Measurements from ENCODE around the gene DENND5A.
"Not testable (repeated sequence)": the region's sequence is repeated elsewhere in the genome, so short reads cannot be mapped to it uniquely, and the experiment has no call there.

Gene DENND5A

DNA sequence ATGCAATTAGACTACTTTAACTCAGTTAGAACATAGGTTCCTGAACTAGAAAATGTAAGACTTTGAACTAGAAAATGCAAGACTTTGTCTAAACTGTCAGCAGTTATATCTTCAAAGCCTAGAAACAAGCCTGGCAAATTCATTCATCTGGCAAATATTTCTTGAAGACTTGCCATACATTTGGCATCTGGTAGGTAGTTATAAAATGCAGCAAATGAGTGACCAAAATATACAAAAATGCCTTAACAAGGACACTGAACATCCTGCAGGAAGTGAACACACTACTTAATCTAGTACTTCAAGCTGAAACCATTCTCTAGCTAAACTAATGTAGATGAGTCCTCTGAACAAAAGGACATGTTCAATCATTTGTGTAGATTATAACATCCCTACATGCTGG lies 89.0 kb downstream of the DENND5A start:
- DNase-seq (ENCODE audit: low read depth): no peak

DNA sequence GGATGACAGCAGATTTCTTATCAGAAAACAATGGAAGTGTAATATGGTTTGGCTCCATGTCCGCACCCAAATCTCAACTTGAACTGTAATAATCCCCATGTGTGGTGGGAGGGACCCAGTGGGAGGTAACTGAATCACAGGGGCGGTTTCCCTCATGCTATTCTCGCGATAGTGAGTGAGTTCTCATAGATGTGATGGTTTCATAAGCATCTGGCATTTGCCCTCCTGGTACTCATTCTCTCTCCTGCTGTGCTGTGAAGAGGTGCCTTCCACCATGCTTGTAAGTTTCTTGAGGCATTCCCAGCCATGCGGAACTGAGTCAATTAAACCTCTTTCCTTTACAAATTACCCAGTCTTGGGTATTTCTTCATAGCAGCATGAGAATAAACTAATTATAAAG lies 92.8 kb downstream of the DENND5A start:
- no peak for DNase-seq (ENCODE audit: low read depth)

DNA sequence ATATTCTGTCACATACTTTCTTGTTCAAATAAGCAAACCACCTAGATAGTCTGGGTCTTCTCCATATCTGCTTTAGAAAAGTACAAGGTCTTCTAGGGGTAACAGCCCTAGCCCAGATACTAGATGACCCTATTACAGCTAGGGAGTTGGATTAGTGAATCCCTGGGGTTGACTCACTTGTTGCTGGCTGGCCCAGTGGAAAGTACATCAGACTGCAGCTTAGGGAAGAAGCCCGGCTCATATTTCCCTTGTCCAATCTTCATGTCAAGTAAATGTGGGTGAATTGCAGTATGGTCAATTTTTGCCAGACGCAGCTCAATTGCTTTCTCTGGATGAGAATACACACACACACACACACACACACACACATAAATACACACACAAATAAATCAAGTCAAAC lies 94.7 kb downstream of the DENND5A start:
- no peak for DNase-seq (ENCODE audit: low read depth)

DNA sequence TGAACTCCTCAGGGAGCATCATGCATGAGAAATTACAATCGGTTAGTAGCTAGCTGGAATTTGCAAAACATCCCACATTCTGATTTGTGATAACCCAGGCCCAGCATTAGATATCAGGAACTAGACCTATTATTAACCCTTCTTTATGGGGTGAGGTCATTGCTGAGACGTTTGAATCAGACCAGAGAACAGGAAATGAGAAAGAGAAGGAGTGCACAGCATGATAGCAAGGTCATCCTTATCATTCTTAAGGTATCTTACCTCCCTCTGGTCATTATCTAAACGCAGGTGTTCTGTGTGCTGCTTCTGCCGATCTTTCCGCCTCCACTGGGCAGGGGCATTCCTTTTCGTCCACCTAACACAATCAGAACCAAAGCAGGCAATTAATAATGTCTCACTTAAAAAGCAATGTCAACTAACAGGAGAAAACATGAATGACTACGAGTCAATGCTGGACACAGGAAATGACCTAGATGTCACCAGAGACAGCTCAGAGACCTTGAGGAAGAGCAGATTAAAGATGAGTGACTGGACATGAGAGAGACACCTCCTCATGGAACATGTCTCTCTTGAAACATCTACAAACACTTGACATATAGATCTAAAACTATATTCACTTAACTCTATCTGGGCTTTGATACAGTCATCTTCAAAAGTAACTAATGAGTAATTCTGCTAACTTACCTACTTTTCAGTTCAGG lies 95.4 kb downstream of the DENND5A start:
- DNase-seq (ENCODE audit: low read depth): no peak

- DNase-seq (ENCODE audit: low read depth): not testable (repeated sequence)
Observed at GRCh38 chr11:9161991-9162390, 103.2 kb downstream of the DENND5A start.

DNA sequence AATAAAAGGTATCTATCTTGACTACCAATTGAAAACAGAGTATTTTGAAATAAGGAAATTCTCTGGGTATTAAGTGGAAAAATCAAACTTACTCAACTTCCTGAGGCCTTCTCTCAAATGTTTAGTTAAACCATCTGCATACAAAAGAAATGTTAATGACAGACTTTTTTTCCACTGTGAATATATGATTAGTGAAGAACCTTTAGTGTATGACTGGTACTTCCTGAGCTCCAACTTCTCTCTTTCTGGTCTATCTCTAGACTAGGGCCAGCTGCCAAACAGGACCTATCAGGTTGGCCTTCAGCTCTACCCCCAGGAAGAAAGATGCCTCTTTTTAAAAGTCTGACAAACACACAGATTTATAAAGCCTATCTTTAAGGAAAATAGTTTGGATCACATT lies 105.0 kb downstream of the DENND5A start:
- DNase-seq (ENCODE audit: low read depth): no peak

- DNase-seq (ENCODE audit: low read depth): no peak
Observed at GRCh38 chr11:9158898-9159391, 106.2 kb downstream of the DENND5A start.

DNA sequence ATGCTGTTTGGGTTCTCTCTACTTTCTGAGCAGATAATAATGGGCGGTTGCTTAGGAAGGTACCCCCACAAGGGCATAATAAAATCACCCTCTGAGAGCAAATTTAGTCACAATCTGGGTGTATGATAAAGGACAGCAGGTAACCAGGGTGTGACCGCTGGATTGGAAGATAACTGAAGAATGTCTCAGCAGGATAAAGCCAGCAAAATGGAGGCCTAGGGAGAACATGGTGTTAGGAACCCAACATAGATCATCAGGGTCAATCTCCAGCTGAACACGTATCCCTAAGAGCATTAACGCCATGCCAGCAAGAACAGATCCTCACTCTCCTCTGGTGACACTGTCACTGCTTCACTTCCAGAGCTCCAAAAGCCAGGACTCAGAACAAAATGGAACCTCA lies 109.2 kb downstream of the DENND5A start:
- DNase-seq (ENCODE audit: low read depth): no peak

GRCh38 chr11:9153651-9154050 lies 111.5 kb downstream of the DENND5A start:
- DNase-seq (ENCODE audit: low read depth): no peak

DNA sequence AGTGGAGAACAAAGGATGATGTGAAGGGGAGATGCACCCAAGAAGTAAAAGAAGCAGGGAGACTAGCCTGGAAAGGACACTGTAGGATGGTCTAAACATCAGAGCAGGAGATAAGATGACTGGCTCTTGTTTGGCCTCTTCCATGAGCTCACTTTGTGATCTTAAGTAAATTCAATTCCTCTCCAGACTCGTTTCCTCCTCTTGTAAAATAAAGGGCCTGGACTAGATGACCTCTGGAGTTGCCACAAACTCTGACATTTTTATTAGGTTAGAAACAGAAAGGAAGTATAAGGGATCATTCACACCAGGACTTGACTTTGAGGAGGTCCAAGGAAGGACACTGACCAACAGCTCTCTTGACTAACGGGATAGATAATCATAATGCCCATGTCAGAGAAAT lies 113.5 kb downstream of the DENND5A start:
- no peak for DNase-seq (ENCODE audit: low read depth)

DNA sequence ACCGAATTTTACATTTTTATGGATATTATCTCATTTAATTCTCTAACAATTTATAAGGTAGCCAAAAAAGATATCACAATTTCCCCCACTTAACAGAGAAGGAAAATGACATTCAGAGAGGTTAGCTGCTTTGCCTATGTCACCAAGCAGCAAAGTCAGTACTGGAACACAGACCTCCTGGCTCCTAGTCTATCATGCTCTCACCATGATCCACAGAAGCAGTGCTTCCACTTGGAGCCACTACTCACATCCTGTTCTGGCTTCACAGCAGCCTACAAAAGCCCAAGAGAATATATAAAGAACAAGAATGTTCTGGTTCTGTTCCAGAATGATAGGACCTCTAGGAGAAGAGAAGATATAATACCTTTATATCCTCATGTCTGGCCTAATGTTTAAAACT lies 114.2 kb downstream of the DENND5A start:
- no peak for DNase-seq (ENCODE audit: low read depth)

DNA sequence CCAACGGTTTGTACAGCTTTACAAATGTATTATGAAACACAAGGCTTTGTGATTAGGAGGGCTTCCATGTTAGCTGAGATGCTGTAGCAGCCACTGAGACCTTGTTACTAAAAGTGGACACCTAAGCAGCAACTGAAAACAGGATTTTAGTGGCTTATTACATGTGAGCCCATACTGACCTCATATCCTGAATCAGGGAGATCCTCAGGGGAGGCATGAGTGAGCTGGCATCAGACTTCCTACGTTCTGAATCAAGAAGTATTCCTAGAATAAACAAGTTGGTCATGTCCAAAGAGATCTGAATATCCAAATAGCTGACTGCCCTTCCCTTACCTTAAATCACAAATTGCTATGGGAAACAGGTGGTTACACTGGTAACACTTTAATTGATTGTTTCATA lies 114.6 kb downstream of the DENND5A start:
- DNase-seq (ENCODE audit: low read depth): no peak

GRCh38 chr11:9148727-9149126 lies 116.4 kb downstream of the DENND5A start:
- no peak for DNase-seq (ENCODE audit: low read depth)

GRCh38 chr11:9148035-9148434 lies 117.1 kb downstream of the DENND5A start:
- DNase-seq (ENCODE audit: low read depth): no peak

- DNase-seq (ENCODE audit: low read depth): no peak
Observed at GRCh38 chr11:9146477-9146876, 118.7 kb downstream of the DENND5A start.

GRCh38 chr11:9145283-9145682 lies 119.9 kb downstream of the DENND5A start:
- no peak for DNase-seq (ENCODE audit: low read depth)

GRCh38 chr11:9144828-9145227 lies 120.3 kb downstream of the DENND5A start:
- no peak for DNase-seq (ENCODE audit: low read depth)

- no peak for DNase-seq (ENCODE audit: low read depth)
Observed at GRCh38 chr11:9143721-9144120, 121.4 kb downstream of the DENND5A start.

- no peak for DNase-seq (ENCODE audit: low read depth)
Observed at GRCh38 chr11:9142732-9143131, 122.4 kb downstream of the DENND5A start.

- DNase-seq (ENCODE audit: low read depth): no peak
Observed at GRCh38 chr11:9141186-9141585, 124.0 kb downstream of the DENND5A start.

- no peak for DNase-seq (ENCODE audit: low read depth)
Observed at GRCh38 chr11:9139628-9140357, 125.4 kb downstream of the DENND5A start.

- no peak for DNase-seq (ENCODE audit: low read depth)
Observed at GRCh38 chr11:9138612-9139579, 126.3 kb downstream of the DENND5A start.

- DNase-seq (ENCODE audit: low read depth): no peak
Observed at GRCh38 chr11:9138133-9138453, 127.1 kb downstream of the DENND5A start.
